H7 (cell line): ENCODE data around the gene B4GALT1. TPM values are rescaled to one million over a fixed set of nuclear protein-coding genes. Genes with fewer than 3 reads are reported as not detected.

Experiments used
- DNase-seq: peaks from one replicate; pipeline ENCODE4 v3.0.0; 2012
- H3K27me3 ChIP-seq: 2 replicates; pipeline ENCODE4 v1.6.0; 2011; ENCODE audit warnings: mild to moderate bottlenecking, low read length; ENCODE audit not compliant: control insufficient read depth, insufficient read depth
- H3K36me3 ChIP-seq: replicated peaks from 2 replicates; pipeline ENCODE4 v1.5.1; 2011; ENCODE audit warnings: low read length; ENCODE audit not compliant: control insufficient read depth, insufficient read depth
- H3K4me3 ChIP-seq: 2 replicates; pipeline ENCODE4 v1.5.1; 2011; ENCODE audit warnings: low read depth, mild to moderate bottlenecking, control low read depth, low read length, moderate library complexity; ENCODE audit not compliant: insufficient read depth
- total RNA-seq: library from RNA; depleted of rRNA; stranded (reverse); fragments of >200 nt; shearing (Covaris generic); gene quantifications from 2 replicates; pipeline ENCODE4 v1.2.3, GENCODE V29; 2014

Gene B4GALT1
- total RNA-seq, 1 experiment from 2014 or later, result 5.5 TPM

GRCh38 chr9:33189331-33189791 lies 22.2 kb upstream of the B4GALT1 start:
- Histone ChIP-seq H3K4me3 (no peak overlapping the region), H3K27me3 (no peaks in the 10 kb centered on the region; the same call in 1 of the 2 replicates), H3K36me3 (no peaks in the 10 kb centered on the region)
- DNase-seq, result no peak

GRCh38 chr9:33188711-33189110 lies 21.6 kb upstream of the B4GALT1 start:
- no peak overlapping the region for H3K4me3 ChIP-seq
- no peaks in the 10 kb centered on the region for H3K36me3 ChIP-seq
- DNase-seq, result no peak
- H3K27me3 ChIP-seq, result no peaks in the 10 kb centered on the region; the same call in 1 of the 2 replicates

- no peak overlapping the region for H3K4me3 ChIP-seq
- no peaks in the 10 kb centered on the region; the same call in 1 of the 2 replicates for H3K27me3 ChIP-seq
- DNase-seq, result no peak
- no peaks in the 10 kb centered on the region for H3K36me3 ChIP-seq
These were observed 20.5 kb upstream of the B4GALT1 start for GRCh38 chr9:33187519-33188218.

- H3K27me3 ChIP-seq, result no peaks in the 10 kb centered on the region; the same call in 1 of the 2 replicates
- DNase-seq, result no peak
- no peaks in the 10 kb centered on the region for H3K36me3 ChIP-seq
- no peak overlapping the region for H3K4me3 ChIP-seq
These were observed 19.5 kb upstream of the B4GALT1 start for GRCh38 chr9:33186457-33187168.

- Histone ChIP-seq H3K36me3 (no peaks in the 10 kb centered on the region), H3K27me3 (no peaks in the 10 kb centered on the region; the same call in 1 of the 2 replicates), H3K4me3 (no peak overlapping the region)
- DNase-seq, result no peak
These were observed 18.7 kb upstream of the B4GALT1 start for GRCh38 chr9:33185858-33186257.

GRCh38 chr9:33185406-33185805 lies 18.3 kb upstream of the B4GALT1 start:
- Histone ChIP-seq H3K36me3 (no peaks in the 10 kb centered on the region), H3K4me3 (no peak overlapping the region), H3K27me3 (no peaks in the 10 kb centered on the region; the same call in 1 of the 2 replicates)

GRCh38 chr9:33184963-33185362 lies 17.8 kb upstream of the B4GALT1 start:
- Histone ChIP-seq H3K27me3 (no peaks in the 10 kb centered on the region; the same call in 1 of the 2 replicates), H3K36me3 (no peaks in the 10 kb centered on the region), H3K4me3 (no peak overlapping the region)
- no peak for DNase-seq

More at GRCh38 chr9:33185406-33185805, 18.3 kb upstream of the B4GALT1 start:
- no peak for DNase-seq

GRCh38 chr9:33182519-33182918 lies 15.4 kb upstream of the B4GALT1 start:
- Histone ChIP-seq H3K36me3 (no peaks in the 10 kb centered on the region), H3K4me3 (no peak overlapping the region), H3K27me3 (no peaks in the 10 kb centered on the region)
- DNase-seq, result no peak

- no peaks in the 10 kb centered on the region for H3K36me3 ChIP-seq
- no peak for DNase-seq
- no peaks in the 10 kb centered on the region for H3K27me3 ChIP-seq
- H3K4me3 ChIP-seq, result no peak overlapping the region
These were observed 13.5 kb upstream of the B4GALT1 start for GRCh38 chr9:33180526-33181184.

- no peak for DNase-seq
- no peaks in the 10 kb centered on the region for H3K36me3 ChIP-seq
These were observed 12.0 kb upstream of the B4GALT1 start for GRCh38 chr9:33178972-33179697.

GRCh38 chr9:33177639-33178038 lies 10.5 kb upstream of the B4GALT1 start:
- DNase-seq, result no peak
- H3K27me3 ChIP-seq, result no peaks in the 10 kb centered on the region
- no peak overlapping the region for H3K4me3 ChIP-seq
- no peaks in the 10 kb centered on the region for H3K36me3 ChIP-seq

More at GRCh38 chr9:33178972-33179697, 12.0 kb upstream of the B4GALT1 start:
- no peak overlapping the region for H3K4me3 ChIP-seq
- no peaks in the 10 kb centered on the region for H3K27me3 ChIP-seq

GRCh38 chr9:33177086-33177485 lies 9.9 kb upstream of the B4GALT1 start:
- Histone ChIP-seq H3K36me3 (no peaks in the 10 kb centered on the region), H3K4me3 (no peak overlapping the region), H3K27me3 (no peaks in the 10 kb centered on the region)
- no peak for DNase-seq

GRCh38 chr9:33175649-33176325 lies 8.7 kb upstream of the B4GALT1 start:
- Histone ChIP-seq H3K4me3 (no peak overlapping the region), H3K27me3 (no peaks in the 10 kb centered on the region), H3K36me3 (no peaks in the 10 kb centered on the region)
- DNase-seq, result no peak
